ENCODE results near the gene ENTPD5. TPM values are rescaled to one million over a fixed set of nuclear protein-coding genes. Genes with fewer than 3 reads are reported as not detected.
"Not testable (repeated sequence)": the region's sequence is repeated elsewhere in the genome, so short reads cannot be mapped to it uniquely, and the experiment has no call there.

The ENTPD5 gene
- polyA plus RNA-seq, 6 donors from 2014 or later: 2.3 to 5.7 (median 5.0) TPM

DNA sequence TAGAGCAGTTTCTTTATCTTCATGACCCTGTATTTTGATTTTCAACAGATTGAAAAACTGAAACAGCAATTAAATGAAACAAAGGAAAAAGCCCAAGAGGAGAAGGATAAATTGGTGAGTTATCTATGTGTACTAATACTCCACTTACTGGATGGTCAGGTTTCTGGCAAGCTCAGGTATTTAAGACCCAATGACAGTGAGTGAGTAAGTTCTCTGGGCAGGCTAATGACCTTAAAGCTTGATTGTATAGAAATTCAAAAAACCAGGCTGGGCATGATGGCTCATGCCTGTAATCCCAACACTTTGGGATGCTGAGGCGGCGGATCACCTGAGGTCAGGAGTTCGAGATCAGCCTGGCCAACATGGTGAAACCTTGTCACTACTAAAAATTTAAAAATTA, 10.0 kb upstream of the ENTPD5 start:
- no peak for DNase-seq

DNA sequence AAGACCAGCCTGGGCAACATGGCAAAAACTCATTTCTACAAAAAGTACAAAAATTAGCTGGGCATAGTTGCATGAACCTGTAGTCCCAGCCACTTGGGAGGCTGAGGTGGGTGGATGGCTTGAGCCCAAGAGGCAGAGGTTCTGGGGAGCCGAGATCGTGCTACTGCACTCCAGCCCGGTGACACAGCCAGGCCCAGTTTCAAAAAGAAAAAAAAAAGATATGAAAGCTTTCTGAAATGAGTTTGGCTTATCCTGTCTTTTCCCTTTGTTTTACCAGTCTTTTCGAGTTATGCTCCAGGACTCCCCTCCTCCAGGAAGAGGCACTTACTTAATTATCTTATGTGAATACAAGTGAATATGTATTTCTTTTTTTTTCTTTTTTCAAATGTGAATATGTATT, 3.3 kb upstream of the ENTPD5 start:
- no peak for ATAC-seq (ENCODE audit: low read depth in 2 of 2)
- no peaks in the 10 kb centered on the region for H3K27me3 Mint-ChIP-seq
- peaks cover 14% of the 10 kb centered on the region in 3 donors for H3K4me1 Mint-ChIP-seq
- no peak overlapping the region for H3K4me3 Mint-ChIP-seq
- H3K9me3 Mint-ChIP-seq: no peaks in the 10 kb centered on the region
- no peak for DNase-seq
- H3K27ac Mint-ChIP-seq: peak overlapping the region in 1 of 6 donors; percentile 40
- H3K36me3 Mint-ChIP-seq: no peaks in the 10 kb centered on the region

More for the DNA sequence above, 10.0 kb upstream of the ENTPD5 start:
- H3K9me3 Mint-ChIP-seq: peaks cover 0 to 2% (median 0%) of the 10 kb centered on the region in 7 donors
- ATAC-seq (ENCODE audit: low read depth in 2 of 2): no peak
- peaks cover 2 to 7% (median 5%) of the 10 kb centered on the region in 3 donors for H3K4me1 Mint-ChIP-seq
- H3K27me3 Mint-ChIP-seq: no peaks in the 10 kb centered on the region
- H3K27ac Mint-ChIP-seq: no peak overlapping the region
- no peaks in the 10 kb centered on the region for H3K36me3 Mint-ChIP-seq
- H3K4me3 Mint-ChIP-seq: no peak overlapping the region

DNA sequence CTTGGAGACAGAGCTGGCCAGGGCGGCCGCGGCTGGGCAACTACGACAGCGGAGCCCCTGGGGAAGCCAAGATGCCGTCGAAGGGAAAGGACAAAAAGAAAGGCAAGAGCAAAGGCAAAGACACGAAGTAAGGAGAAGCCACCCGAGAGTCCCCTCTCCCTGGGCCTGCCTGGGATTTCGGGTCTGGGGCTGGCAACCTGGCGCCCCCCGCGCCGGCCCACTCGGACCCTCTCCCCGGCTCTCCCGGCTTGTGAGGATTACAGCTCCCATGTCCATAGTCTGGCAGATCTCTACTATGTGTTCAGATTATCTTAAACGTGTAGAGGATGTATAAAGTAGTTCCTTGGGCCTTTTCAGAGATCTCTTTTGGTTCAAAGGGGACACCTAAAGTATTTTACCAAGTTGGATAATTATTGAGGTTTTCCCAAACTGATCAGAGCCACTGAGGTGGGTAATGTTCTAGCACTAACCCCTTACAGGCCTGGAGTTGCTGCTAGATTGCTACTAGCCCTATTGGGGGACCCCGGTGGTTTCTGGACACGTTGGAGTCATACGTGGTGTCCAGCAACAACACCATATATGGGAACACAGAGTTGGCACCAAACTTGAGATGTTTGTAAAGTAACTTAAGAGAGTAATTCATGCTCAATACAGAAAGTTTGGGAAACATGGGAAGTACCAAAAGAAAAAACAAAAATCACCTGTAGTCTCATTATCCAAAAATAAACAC, 485 bp upstream of the ENTPD5 start:
- Mint-ChIP-seq H3K27ac (peak overlapping the region; percentile 93 to 99 (median 97)), H3K9me3 (no peaks in the 10 kb centered on the region), H3K4me3 (peak overlapping the region; percentile 90 to 97 (median 94))

GRCh38 chr14:74018174-74018585, 908 bp downstream of the ENTPD5 start:
- ATAC-seq (ENCODE audit: low read depth in 2 of 2) (no peak), DNase-seq (peak; percentile 7)
- Mint-ChIP-seq H3K27ac (peak overlapping the region; percentile 91 to 97 (median 95)), H3K4me1 (peaks cover 14 to 18% (median 14%) of the 10 kb centered on the region in 3 donors), H3K9me3 (no peaks in the 10 kb centered on the region), H3K36me3 (peaks cover 0 to 5% of the 10 kb centered on the region in 2 donors), H3K27me3 (no peaks in the 10 kb centered on the region), H3K4me3 (peak overlapping the region; percentile 90 to 97 (median 94))

More for the DNA sequence above, 485 bp upstream of the ENTPD5 start:
- DNase-seq (no peak), ATAC-seq (ENCODE audit: low read depth in 2 of 2) (no peak)
- Mint-ChIP-seq H3K4me1 (peaks cover 14 to 18% (median 14%) of the 10 kb centered on the region in 3 donors), H3K36me3 (no peaks in the 10 kb centered on the region), H3K27me3 (no peaks in the 10 kb centered on the region)

GRCh38 chr14:74015963-74016362, 3.1 kb downstream of the ENTPD5 start:
- Mint-ChIP-seq H3K36me3 (peaks cover 4 to 5% of the 10 kb centered on the region in 2 donors), H3K27ac (no peak overlapping the region), H3K4me3 (peak overlapping the region in 1 of 8 donors; percentile 39), H3K4me1 (peaks cover 14 to 18% (median 14%) of the 10 kb centered on the region in 3 donors), H3K27me3 (no peaks in the 10 kb centered on the region), H3K9me3 (no peaks in the 10 kb centered on the region)
- ATAC-seq (ENCODE audit: low read depth in 2 of 2): no peak
- no peak for DNase-seq

DNA sequence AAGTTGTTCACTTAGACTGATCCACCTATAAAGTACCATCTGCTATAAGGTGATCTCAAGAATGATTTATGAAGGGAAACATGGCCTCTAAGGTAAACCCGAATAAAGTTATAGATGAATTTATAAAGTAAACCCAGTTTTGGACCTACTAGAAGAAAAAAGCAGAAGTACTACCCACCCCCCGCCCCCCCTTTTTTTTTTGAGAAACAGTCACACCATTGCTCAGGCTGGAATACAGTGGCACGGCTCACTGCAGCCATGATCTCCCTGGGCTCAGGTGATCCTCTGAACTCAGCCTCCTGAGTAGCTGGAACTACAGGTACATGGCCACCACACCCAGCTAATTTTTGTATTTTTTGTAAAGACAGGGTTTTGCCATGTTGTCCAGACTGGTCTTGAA, 3.9 kb downstream of the ENTPD5 start:
- Mint-ChIP-seq H3K36me3 (peaks cover 5% of the 10 kb centered on the region in 2 donors), H3K4me1 (peaks cover 14 to 17% (median 14%) of the 10 kb centered on the region in 3 donors), H3K9me3 (no peaks in the 10 kb centered on the region), H3K4me3 (peak overlapping the region in 1 of 8 donors; percentile 38), H3K27ac (peak overlapping the region in 2 of 6 donors; percentile 38 to 42), H3K27me3 (no peaks in the 10 kb centered on the region)
- DNase-seq (no peak), ATAC-seq (ENCODE audit: low read depth in 2 of 2) (no peak)

GRCh38 chr14:74014299-74014698, 4.8 kb downstream of the ENTPD5 start:
- Mint-ChIP-seq H3K4me3 (no peak overlapping the region), H3K27ac (no peak overlapping the region), H3K36me3 (peaks cover 5% of the 10 kb centered on the region in 2 donors), H3K9me3 (no peaks in the 10 kb centered on the region), H3K4me1 (peaks cover 11 to 12% (median 12%) of the 10 kb centered on the region in 3 donors), H3K27me3 (no peaks in the 10 kb centered on the region)
- no peak for ATAC-seq (ENCODE audit: low read depth in 2 of 2)
- no peak for DNase-seq

- no peaks in the 10 kb centered on the region for H3K27me3 Mint-ChIP-seq
- peaks cover 5% of the 10 kb centered on the region in 2 donors for H3K36me3 Mint-ChIP-seq
- H3K27ac Mint-ChIP-seq: no peak overlapping the region
- no peaks in the 10 kb centered on the region for H3K9me3 Mint-ChIP-seq
- no peak for DNase-seq
- H3K4me3 Mint-ChIP-seq: no peak overlapping the region
- ATAC-seq (ENCODE audit: low read depth in 2 of 2): no peak
- H3K4me1 Mint-ChIP-seq: no peaks in the 10 kb centered on the region
Observed at GRCh38 chr14:74008843-74009499, 10.1 kb downstream of the ENTPD5 start.

DNA sequence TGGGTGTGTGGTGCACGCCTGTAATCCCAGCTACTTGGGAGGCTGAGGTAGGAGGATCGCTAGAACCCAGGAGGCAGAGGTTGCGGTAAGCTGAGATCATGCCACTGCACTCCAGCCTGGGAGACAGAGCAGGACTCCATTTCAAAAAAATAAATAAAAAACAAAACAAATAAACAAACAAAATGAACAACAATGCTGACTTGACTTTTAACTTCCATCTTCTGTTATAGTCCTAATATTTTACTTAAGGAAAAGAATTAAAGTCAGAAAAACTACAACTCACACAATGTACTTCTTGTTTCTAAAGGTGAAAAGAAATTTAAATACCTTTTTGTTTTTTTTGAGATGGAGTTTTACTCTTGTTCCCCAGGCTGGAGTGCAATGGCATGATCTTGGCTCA, 13.4 kb downstream of the ENTPD5 start:
- not testable (repeated sequence) for DNase-seq; H3K4me3 Mint-ChIP-seq; H3K27me3 Mint-ChIP-seq; H3K36me3 Mint-ChIP-seq; H3K9me3 Mint-ChIP-seq; H3K27ac Mint-ChIP-seq; ATAC-seq (ENCODE audit: low read depth in 2 of 2); H3K4me1 Mint-ChIP-seq

DNA sequence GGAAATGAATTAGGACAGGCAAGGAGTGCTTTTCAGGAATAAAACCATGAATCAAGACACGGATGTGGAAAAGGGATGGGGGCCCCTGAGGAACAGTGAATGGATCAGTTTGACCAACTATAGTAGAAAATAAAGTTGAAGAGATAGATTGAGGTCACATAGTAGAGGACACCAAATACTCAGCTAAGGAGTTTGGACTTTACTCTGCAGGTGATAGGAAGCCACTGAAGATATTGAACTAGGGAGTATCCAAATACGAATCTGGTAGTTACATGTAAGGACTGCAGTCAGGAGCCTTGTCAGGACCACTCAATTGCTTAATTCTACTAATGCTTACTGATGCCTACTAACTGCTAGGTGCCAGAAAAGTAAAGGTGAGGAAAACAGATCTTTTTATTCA, 20.4 kb downstream of the ENTPD5 start:
- peaks cover 0 to 2% (median 0%) of the 10 kb centered on the region in 3 donors for H3K4me1 Mint-ChIP-seq
- no peak for DNase-seq

GRCh38 chr14:73997944-73998447, 21.1 kb downstream of the ENTPD5 start:
- Mint-ChIP-seq H3K27me3 (no peaks in the 10 kb centered on the region), H3K9me3 (no peaks in the 10 kb centered on the region), H3K4me3 (no peak overlapping the region), H3K27ac (no peak overlapping the region), H3K36me3 (peaks cover 0 to 9% of the 10 kb centered on the region in 2 donors), H3K4me1 (peaks cover 0 to 2% (median 0%) of the 10 kb centered on the region in 3 donors)
- DNase-seq (no peak), ATAC-seq (ENCODE audit: low read depth in 2 of 2) (no peak)

More for the DNA sequence above, 20.4 kb downstream of the ENTPD5 start:
- Mint-ChIP-seq H3K27me3 (no peaks in the 10 kb centered on the region), H3K9me3 (no peaks in the 10 kb centered on the region), H3K36me3 (peaks cover 0 to 9% of the 10 kb centered on the region in 2 donors), H3K4me3 (no peak overlapping the region), H3K27ac (no peak overlapping the region)
- no peak for ATAC-seq (ENCODE audit: low read depth in 2 of 2)

- Mint-ChIP-seq H3K27me3 (no peaks in the 10 kb centered on the region), H3K4me3 (no peak overlapping the region), H3K27ac (peak overlapping the region in 1 of 6 donors; percentile 69), H3K9me3 (no peaks in the 10 kb centered on the region), H3K4me1 (peaks cover 0 to 2% (median 0%) of the 10 kb centered on the region in 3 donors), H3K36me3 (peaks cover 0 to 9% of the 10 kb centered on the region in 2 donors)
- no peak for ATAC-seq (ENCODE audit: low read depth in 2 of 2)
- no peak for DNase-seq
Observed at GRCh38 chr14:73997108-73997943, 21.8 kb downstream of the ENTPD5 start.

- Mint-ChIP-seq H3K27ac (peak overlapping the region in 1 of 6 donors; percentile 69), H3K9me3 (no peaks in the 10 kb centered on the region), H3K27me3 (no peaks in the 10 kb centered on the region), H3K4me3 (peak overlapping the region in 1 of 8 donors; percentile 52), H3K36me3 (peaks cover 0 to 9% of the 10 kb centered on the region in 2 donors), H3K4me1 (peaks cover 0 to 2% (median 0%) of the 10 kb centered on the region in 3 donors)
- ATAC-seq (ENCODE audit: low read depth in 2 of 2): no peak
- no peak for DNase-seq
Observed at GRCh38 chr14:73996731-73997107, 22.4 kb downstream of the ENTPD5 start.
